MCF 10A (cell line): ENCODE data around the gene ALG8. TPM values are rescaled to one million over a fixed set of nuclear protein-coding genes. Genes with fewer than 3 reads are reported as not detected.

Experiments used
- BruUV-seq: library from RNA; stranded (reverse); fragments of 400-500 nt; replicated peaks from 2 replicates; lab custom pipeline; 2021; lab: Mats Ljungman, UMichigan
- CTCF ChIA-PET: fragments of 300-600 bp; sonication (Branson Sonifier 250); formaldehyde crosslinking; extraction: SDS; loops from one replicate; lab custom pipeline; 2021; ENCODE audit warnings: antibody characterized with exemption, inconsistent platforms; lab: Yijun Ruan, JAX
- POLR2A ChIA-PET: fragments of 300-600, 350-650 bp; sonication (Branson Sonifier 250); formaldehyde crosslinking; extraction: SDS; loops from one replicate; lab custom pipeline; 2020; ENCODE audit warnings: antibody characterized with exemption, inconsistent platforms; lab: Yijun Ruan, JAX
- DNase-seq: peaks from one replicate; pipeline ENCODE4 v3.0.0-alpha.2; 2018; ENCODE audit not compliant: unreplicated experiment
- H3K27ac Mint-ChIP-seq: one replicate; pipeline ENCODE4 v1.8.0; 2022; ENCODE audit warnings: mild to moderate bottlenecking, low read depth, mixed read lengths; ENCODE audit not compliant: unreplicated experiment
- H3K27me3 Mint-ChIP-seq: one replicate; pipeline ENCODE4 v1.8.0; 2022; ENCODE audit warnings: mixed read lengths; ENCODE audit not compliant: insufficient read depth, unreplicated experiment
- H3K36me3 Mint-ChIP-seq: one replicate; pipeline ENCODE4 v1.8.0; 2022; ENCODE audit warnings: mild to moderate bottlenecking, moderate library complexity, mixed read lengths; ENCODE audit not compliant: insufficient read depth, unreplicated experiment
- H3K4me1 Mint-ChIP-seq: one replicate; pipeline ENCODE4 v1.8.0; 2022; ENCODE audit warnings: mixed read lengths; ENCODE audit not compliant: insufficient read depth, unreplicated experiment
- H3K4me3 Mint-ChIP-seq: one replicate; pipeline ENCODE4 v1.8.0; 2022; ENCODE audit warnings: mild to moderate bottlenecking, moderate library complexity, mixed read lengths; ENCODE audit not compliant: unreplicated experiment
- H3K9me3 Mint-ChIP-seq: one replicate; pipeline ENCODE4 v1.8.0; 2022; ENCODE audit warnings: mixed read lengths; ENCODE audit not compliant: unreplicated experiment
- intact Hi-C: fragments of 100-400 bp; cut with micrococcal nuclease; formaldehyde crosslinking; loops from 2 replicates; pipeline ENCODE4 v1.14.1; 2022
- total RNA-seq: library from RNA; stranded (reverse); gene quantifications from 2 replicates; pipeline ENCODE4 v1.2.3, GENCODE V29; 2022
- TF ChIP-seq, protein P1 (sequence below): fragments of 200-600 bp; IDR thresholded peaks from one replicate; pipeline ENCODE4 v1.8.0; 2022; ENCODE audit warnings: antibody characterized with exemption, mild to moderate bottlenecking; ENCODE audit not compliant: unreplicated experiment

ALG8 gene
- total RNA-seq, 1 experiment from 2014 or later = 37.2 TPM

DNA sequence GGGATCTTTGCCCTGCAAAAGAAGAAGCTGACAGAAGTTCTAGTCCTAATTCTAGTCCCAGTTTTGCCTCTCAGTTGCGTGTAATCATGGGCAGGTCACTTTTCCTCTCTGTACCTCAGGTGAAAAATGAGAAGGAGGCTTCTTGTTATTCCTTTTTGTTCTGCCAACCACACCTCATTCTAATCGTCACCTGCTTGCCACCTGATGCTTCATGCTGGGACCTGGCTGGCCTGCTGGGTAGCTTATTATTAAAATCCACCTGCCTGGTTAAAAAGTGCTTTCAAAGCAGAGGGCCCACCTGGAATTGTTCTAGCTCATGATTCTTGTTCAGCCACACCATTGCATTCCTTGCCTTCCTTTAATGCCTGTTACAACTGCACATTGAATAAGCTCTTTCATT, 8.4 kb upstream of the ALG8 start:
- ChIA-PET POLR2A (interaction anchor here (0.6 kb wide), 3 partner anchors 34 to 391 kb away, joined by 3 to 4 read pairs (median 3); partner anchors contain the start of genes KCTD21 and USP35), CTCF (interaction anchor here (0.6 to 1.6 kb wide), 3 partner anchors 18 to 80 kb away, joined by 3 to 6 read pairs (median 3); no protein-coding TSS in a partner anchor)
- H3K27ac Mint-ChIP-seq = no peak overlapping the region
- TF ChIP-seq, protein P1, sequence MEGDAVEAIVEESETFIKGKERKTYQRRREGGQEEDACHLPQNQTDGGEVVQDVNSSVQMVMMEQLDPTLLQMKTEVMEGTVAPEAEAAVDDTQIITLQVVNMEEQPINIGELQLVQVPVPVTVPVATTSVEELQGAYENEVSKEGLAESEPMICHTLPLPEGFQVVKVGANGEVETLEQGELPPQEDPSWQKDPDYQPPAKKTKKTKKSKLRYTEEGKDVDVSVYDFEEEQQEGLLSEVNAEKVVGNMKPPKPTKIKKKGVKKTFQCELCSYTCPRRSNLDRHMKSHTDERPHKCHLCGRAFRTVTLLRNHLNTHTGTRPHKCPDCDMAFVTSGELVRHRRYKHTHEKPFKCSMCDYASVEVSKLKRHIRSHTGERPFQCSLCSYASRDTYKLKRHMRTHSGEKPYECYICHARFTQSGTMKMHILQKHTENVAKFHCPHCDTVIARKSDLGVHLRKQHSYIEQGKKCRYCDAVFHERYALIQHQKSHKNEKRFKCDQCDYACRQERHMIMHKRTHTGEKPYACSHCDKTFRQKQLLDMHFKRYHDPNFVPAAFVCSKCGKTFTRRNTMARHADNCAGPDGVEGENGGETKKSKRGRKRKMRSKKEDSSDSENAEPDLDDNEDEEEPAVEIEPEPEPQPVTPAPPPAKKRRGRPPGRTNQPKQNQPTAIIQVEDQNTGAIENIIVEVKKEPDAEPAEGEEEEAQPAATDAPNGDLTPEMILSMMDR = no peak
- no peaks in the 10 kb centered on the region for H3K36me3 Mint-ChIP-seq
- no peak overlapping the region for H3K4me3 Mint-ChIP-seq
- no peaks in the 10 kb centered on the region for H3K27me3 Mint-ChIP-seq
- no peaks in the 10 kb centered on the region for H3K9me3 Mint-ChIP-seq
- H3K4me1 Mint-ChIP-seq = no peaks in the 10 kb centered on the region
- no peak for DNase-seq
- no TSS peak for BruUV-seq
- intact Hi-C loops = loop anchor here (5.0 kb wide), 1 partner anchor 284 kb away; no protein-coding TSS in a partner anchor

DNA sequence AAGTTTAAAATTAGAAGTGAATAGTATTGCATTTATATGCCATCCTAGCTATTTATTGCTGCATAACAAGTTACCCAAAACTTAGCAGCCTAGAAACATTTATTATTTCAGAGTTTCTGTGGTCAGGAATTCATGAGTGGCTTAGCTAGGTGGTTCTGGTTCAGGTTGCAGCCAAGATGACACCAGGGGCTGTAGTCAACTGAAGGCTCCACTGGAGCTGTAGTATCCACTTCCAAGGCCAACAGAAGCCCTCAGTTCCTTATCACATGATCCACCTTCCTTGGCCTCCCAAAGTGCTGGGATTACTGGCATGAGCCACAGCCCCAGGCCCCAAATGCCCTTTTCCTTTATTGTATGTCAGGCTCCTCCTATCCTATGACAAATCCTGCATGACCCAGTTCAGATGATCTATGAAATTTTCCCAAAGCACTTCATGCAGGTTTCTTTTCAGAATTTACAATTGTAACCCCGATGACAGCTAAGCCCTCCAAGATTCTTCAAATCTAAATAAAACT, 6.1 kb upstream of the ALG8 start:
- H3K9me3 Mint-ChIP-seq = no peaks in the 10 kb centered on the region
- CTCF ChIA-PET = interaction anchor here (0.5 to 0.8 kb wide), 3 partner anchors 84 to 419 kb away, joined by 3 to 6 read pairs (median 3); no protein-coding TSS in a partner anchor
- peaks cover 5% of the 10 kb centered on the region for H3K4me1 Mint-ChIP-seq
- H3K36me3 Mint-ChIP-seq = peaks cover 10% of the 10 kb centered on the region
- intact Hi-C loops = loop anchor here (5.0 kb wide), 1 partner anchor 287 kb away; no protein-coding TSS in a partner anchor
- DNase-seq = no peak
- TF ChIP-seq, protein P1 = no peak
- no peak overlapping the region for H3K27ac Mint-ChIP-seq
- BruUV-seq = no TSS peak
- H3K4me3 Mint-ChIP-seq = no peak overlapping the region
- POLR2A ChIA-PET = no interaction called here
- H3K27me3 Mint-ChIP-seq = no peaks in the 10 kb centered on the region

DNA sequence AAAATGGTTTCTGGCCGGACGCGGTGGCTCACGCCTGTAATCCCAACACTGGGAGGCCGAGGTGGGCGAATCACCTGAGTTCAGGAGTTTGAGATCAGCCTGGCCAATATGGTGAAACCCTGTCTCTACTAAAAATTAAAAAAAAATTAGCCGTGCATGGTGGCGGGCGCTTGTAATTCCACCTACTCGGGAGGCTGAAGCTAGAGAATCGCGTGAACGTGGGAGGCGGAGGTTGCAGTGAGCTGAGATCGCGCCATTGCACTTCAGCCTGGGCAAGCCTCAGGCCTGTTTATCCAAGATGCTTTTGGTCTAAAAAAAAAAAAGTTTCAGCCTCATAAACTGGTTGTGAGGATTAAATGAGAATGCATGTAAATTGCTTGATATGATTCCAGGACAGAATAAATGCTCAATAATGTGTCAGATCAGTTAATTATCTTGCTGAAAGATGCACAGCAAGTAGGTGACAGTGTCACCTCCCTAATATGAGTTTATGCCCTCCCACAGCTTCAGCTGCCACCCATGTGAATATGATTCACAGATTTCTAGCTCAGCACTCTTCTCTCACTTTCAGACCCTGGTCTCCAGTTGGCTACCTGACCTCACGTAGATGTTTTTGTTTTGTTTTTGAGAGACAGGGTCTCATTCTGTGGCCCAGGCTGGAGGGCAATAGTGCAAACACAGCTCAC, 1.1 kb upstream of the ALG8 start:
- TF ChIP-seq, protein P1 = no peak
- H3K4me1 Mint-ChIP-seq = peaks cover 17% of the 10 kb centered on the region
- BruUV-seq = no TSS peak
- CTCF ChIA-PET = interaction anchor here (0.7 to 3.8 kb wide), 2 partner anchors 16 to 424 kb away, joined by 3 to 17 read pairs; no protein-coding TSS in a partner anchor
- peaks cover 34% of the 10 kb centered on the region for H3K36me3 Mint-ChIP-seq
- POLR2A ChIA-PET = interaction anchor here (0.9 to 2.9 kb wide), 4 partner anchors 9 to 278 kb away, joined by 4 to 50 read pairs (median 7); partner anchors contain the start of genes INTS4, KCTD21 and USP35
- H3K27me3 Mint-ChIP-seq = no peaks in the 10 kb centered on the region
- DNase-seq = no peak
- intact Hi-C loops = no loop called here
- peak overlapping the region; percentile 93 for H3K4me3 Mint-ChIP-seq
- no peaks in the 10 kb centered on the region for H3K9me3 Mint-ChIP-seq
- no peak overlapping the region for H3K27ac Mint-ChIP-seq
